Upper lobe of left lung (tissue), 4 donors: Measurements from ENCODE around the gene PIGQ.

ENCODE experiments used
- POLR2AphosphoS5 ChIP-seq, 2 donors: sonication (generic); formaldehyde crosslinking; IDR thresholded peaks; one replicate each; pipeline ENCODE4 v1.5.1; 2017; ENCODE audit warnings: antibody characterized with exemption in 2 of 2
- TF ChIP-seq, protein P1 (sequence below), 6 experiments: fragments of 450-650 bp in 4 of 6; fragments of 200-600 bp in 2 of 6; sonication (generic) in 2 of 6; IDR thresholded peaks; one replicate each; pipeline ENCODE4 v1.5.1; 2016 to 2019; ENCODE audit warnings: antibody characterized with exemption in 6 of 6

GRCh38 chr16:563072-563644, 6.6 kb upstream of the PIGQ start:
- TF ChIP-seq, protein P1, sequence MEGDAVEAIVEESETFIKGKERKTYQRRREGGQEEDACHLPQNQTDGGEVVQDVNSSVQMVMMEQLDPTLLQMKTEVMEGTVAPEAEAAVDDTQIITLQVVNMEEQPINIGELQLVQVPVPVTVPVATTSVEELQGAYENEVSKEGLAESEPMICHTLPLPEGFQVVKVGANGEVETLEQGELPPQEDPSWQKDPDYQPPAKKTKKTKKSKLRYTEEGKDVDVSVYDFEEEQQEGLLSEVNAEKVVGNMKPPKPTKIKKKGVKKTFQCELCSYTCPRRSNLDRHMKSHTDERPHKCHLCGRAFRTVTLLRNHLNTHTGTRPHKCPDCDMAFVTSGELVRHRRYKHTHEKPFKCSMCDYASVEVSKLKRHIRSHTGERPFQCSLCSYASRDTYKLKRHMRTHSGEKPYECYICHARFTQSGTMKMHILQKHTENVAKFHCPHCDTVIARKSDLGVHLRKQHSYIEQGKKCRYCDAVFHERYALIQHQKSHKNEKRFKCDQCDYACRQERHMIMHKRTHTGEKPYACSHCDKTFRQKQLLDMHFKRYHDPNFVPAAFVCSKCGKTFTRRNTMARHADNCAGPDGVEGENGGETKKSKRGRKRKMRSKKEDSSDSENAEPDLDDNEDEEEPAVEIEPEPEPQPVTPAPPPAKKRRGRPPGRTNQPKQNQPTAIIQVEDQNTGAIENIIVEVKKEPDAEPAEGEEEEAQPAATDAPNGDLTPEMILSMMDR (IDR thresholded peaks at IDR 0.05): no peak
- no peak for TF ChIP-seq POLR2AphosphoS5 (IDR thresholded peaks at IDR 0.05)
